A673 (cell line): ENCODE data around the gene FKBP1A.

Source experiments
- EZH2 ChIP-seq: fragments of 200-600 bp; sonication (generic); IDR thresholded peaks from 2 replicates; pipeline ENCODE4 v1.6.1; 2017; ENCODE audit warnings: borderline replicate concordance, low read depth, mild to moderate bottlenecking, mixed read lengths, antibody characterized with exemption, low read length; ENCODE audit not compliant: poor library complexity, severe bottlenecking
- TF ChIP-seq, protein P1 (sequence below): fragments of 300-800, 200-600 bp; sonication (generic); conservative IDR thresholded peaks from 2 replicates; pipeline ENCODE4 v1.5.1; 2017; ENCODE audit warnings: low read depth, mild to moderate bottlenecking, antibody characterized with exemption, low read length, moderate library complexity, mixed read lengths

DNA sequence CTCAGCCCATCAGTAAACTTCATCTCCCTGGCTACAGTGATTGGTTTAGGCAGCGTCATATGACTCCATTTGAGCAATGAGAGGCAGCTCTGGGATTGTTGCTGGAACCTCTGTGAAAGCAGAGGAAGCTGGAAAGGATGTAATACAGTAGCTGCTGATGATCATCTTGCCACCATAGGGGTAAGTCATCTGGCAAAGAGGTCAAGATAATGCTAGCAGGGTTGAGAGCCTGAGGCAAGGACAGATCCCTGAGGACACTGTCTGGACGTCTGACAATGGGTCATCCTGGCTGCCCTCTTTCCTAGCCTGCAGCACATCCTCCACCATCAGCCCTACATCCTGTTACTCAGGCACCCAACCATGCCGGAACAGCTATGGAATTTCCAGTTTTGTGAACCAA is 25.5 kb upstream of the FKBP1A start:
- TF ChIP-seq, protein P1, sequence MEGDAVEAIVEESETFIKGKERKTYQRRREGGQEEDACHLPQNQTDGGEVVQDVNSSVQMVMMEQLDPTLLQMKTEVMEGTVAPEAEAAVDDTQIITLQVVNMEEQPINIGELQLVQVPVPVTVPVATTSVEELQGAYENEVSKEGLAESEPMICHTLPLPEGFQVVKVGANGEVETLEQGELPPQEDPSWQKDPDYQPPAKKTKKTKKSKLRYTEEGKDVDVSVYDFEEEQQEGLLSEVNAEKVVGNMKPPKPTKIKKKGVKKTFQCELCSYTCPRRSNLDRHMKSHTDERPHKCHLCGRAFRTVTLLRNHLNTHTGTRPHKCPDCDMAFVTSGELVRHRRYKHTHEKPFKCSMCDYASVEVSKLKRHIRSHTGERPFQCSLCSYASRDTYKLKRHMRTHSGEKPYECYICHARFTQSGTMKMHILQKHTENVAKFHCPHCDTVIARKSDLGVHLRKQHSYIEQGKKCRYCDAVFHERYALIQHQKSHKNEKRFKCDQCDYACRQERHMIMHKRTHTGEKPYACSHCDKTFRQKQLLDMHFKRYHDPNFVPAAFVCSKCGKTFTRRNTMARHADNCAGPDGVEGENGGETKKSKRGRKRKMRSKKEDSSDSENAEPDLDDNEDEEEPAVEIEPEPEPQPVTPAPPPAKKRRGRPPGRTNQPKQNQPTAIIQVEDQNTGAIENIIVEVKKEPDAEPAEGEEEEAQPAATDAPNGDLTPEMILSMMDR, result no peak
- no peak for TF ChIP-seq EZH2
